K562 treated with DMSO at 1 percent for 12 hours (cell line): ENCODE data around the gene ITGB1BP1. TPM values are rescaled to one million over a fixed set of nuclear protein-coding genes. Genes with fewer than 3 reads are reported as not detected.

Experiments used
- total RNA-seq: library from RNA; unstranded; fragments of 300-600 nt; gene quantifications from 2 replicates; pipeline ENCODE4 v1.2.3, GENCODE V29; 2022; ENCODE audit not compliant: insufficient read depth

Gene ITGB1BP1
- total RNA-seq = 32.6 and 40.9 TPM in 2 replicates

DNA sequence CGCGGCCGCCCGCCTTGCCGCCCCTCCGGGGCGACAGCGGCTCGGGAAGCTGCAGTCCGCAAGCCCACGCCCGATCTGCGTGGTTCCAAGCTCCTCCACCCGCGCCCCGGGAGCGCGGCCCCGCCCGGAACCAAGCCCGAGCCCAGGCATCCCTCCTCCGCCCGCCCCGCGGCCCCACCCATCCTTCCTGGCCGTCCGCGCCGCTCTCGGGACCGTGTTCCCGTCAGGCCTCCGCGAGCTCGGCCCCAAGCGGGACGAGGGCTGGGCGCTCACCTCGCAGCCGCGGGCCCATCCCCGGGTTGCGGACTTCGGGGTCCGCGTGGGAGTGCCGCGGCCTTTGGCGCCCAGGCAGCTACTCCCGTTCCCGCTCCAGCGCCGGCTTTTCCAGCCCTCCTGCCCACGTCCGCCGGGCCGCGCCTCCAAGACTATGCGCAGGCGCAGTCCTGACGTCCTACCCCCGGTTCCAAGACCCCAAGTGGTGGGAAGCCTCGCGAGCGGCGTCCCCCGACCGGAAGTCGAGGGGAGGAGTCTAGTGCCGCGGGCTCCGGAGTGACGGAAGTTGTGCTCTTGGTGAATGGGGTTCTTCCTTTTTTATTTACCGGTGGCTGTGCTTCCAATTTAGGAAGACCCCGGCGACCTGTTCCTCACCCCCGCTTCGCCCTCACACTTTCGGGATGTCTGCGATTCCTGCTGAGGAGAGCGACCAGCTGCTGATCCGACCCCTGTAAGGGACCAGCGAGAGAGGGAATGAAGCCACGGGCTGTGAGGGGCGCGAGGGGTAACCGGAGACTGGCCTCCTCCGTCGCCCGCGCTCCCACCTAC, at the start of gene ITGB1BP1, which contains the start of gene CPSF3:
TSS of gene ITGB1BP1 (minus strand) at position 429 of the 822 bp plus-strand sequence. CDS start 4,831 bp downstream, outside the sequence.
TSS of gene CPSF3 (plus strand) at position 555 of the 822 bp plus-strand sequence. CDS start at position 675, 120 bp downstream.

Other genes starting within 250 kb of the ITGB1BP1 start
- gene ASAP2, start 216.7 kb downstream of the ITGB1BP1 start, total RNA-seq = 0.92 and 5.3 TPM in 2 replicates
- 35.4 and 58.7 TPM in 2 replicates for gene CPSF3, start 126 bp upstream of the ITGB1BP1 start, total RNA-seq
- 1.3 TPM in 1 of 2 replicates, not detected in the other for gene IAH1, start 51.0 kb upstream of the ITGB1BP1 start, total RNA-seq
- gene ADAM17, start 132.3 kb upstream of the ITGB1BP1 start, total RNA-seq = 7.8 and 24.1 TPM in 2 replicates
- 98.0 and 164 TPM in 2 replicates for gene YWHAQ, start 207.5 kb upstream of the ITGB1BP1 start, total RNA-seq